H9 (cell line): ENCODE measurements around the gene ABR. TPM values are rescaled to one million over a fixed set of nuclear protein-coding genes. Genes with fewer than 3 reads are reported as not detected.

Experiments used
- DNase-seq: peaks from one replicate; pipeline ENCODE4 v3.0.0-alpha.2; 2017
- H2AFZ ChIP-seq: one replicate; pipeline ENCODE4 v1.6.1; 2013; ENCODE audit warnings: mild to moderate bottlenecking, low read length, control low read depth, moderate library complexity
- H2AK5ac ChIP-seq: 2 replicates; pipeline ENCODE4 v1.6.1; 2013; ENCODE audit warnings: low read length, control low read depth, mixed read lengths; ENCODE audit not compliant: insufficient read length
- H2BK120ac ChIP-seq: one replicate; pipeline ENCODE4 v1.6.1; 2013; ENCODE audit warnings: low read depth, mild to moderate bottlenecking, low read length, control low read depth, inconsistent platforms; ENCODE audit not compliant: poor library complexity, severe bottlenecking
- H2BK12ac ChIP-seq: 2 replicates; pipeline ENCODE4 v1.6.1; 2013; ENCODE audit warnings: low read length, control low read depth, mixed read lengths, low read depth; ENCODE audit not compliant: insufficient read length
- H2BK15ac ChIP-seq: 2 replicates; pipeline ENCODE4 v1.6.1; 2013; ENCODE audit warnings: low read depth, low read length, control low read depth
- H2BK20ac ChIP-seq: one replicate; pipeline ENCODE4 v1.6.1; 2013; ENCODE audit warnings: low read depth, mild to moderate bottlenecking, low read length, control low read depth, inconsistent platforms; ENCODE audit not compliant: poor library complexity, severe bottlenecking
- H2BK5ac ChIP-seq: 2 replicates; pipeline ENCODE4 v1.6.1; 2013; ENCODE audit warnings: low read length, control low read depth, mixed read lengths; ENCODE audit not compliant: insufficient read length
- H3K14ac ChIP-seq: 2 replicates; pipeline ENCODE4 v1.6.1; 2013; ENCODE audit warnings: low read length, control low read depth; ENCODE audit not compliant: insufficient read depth
- H3K18ac ChIP-seq: 2 replicates; pipeline ENCODE4 v1.6.1; 2013; ENCODE audit warnings: low read depth, mild to moderate bottlenecking, mixed read lengths, low read length, control low read depth; ENCODE audit not compliant: insufficient read length
- H3K23ac ChIP-seq: 2 replicates; pipeline ENCODE4 v1.6.1; 2013; ENCODE audit warnings: low read length, control low read depth, mixed read lengths, low read depth; ENCODE audit not compliant: insufficient read length
- H3K23me2 ChIP-seq: 2 replicates; pipeline ENCODE4 v1.6.1; 2013; ENCODE audit warnings: low read depth, mild to moderate bottlenecking, mixed read lengths, low read length, control low read depth; ENCODE audit not compliant: insufficient read length, poor library complexity, severe bottlenecking
- H3K27ac ChIP-seq: 2 replicates; pipeline ENCODE4 v1.5.1; 2013; ENCODE audit warnings: low read length, control low read depth, mixed read lengths, low read depth; ENCODE audit not compliant: insufficient read length
- H3K27me3 ChIP-seq: 2 replicates; pipeline ENCODE4 v1.6.1; 2013; ENCODE audit warnings: low read length, control low read depth, inconsistent platforms; ENCODE audit not compliant: insufficient read depth
- H3K4ac ChIP-seq: 2 replicates; pipeline ENCODE4 v1.6.1; 2013; ENCODE audit warnings: low read depth, mild to moderate bottlenecking, control low read depth, inconsistent platforms, low read length, moderate library complexity
- H3K4me1 ChIP-seq: 2 replicates; pipeline ENCODE4 v1.6.1; 2013; ENCODE audit warnings: low read length, control low read depth, inconsistent platforms; ENCODE audit not compliant: insufficient read depth
- H3K4me2 ChIP-seq: 2 replicates; pipeline ENCODE4 v1.6.1; 2013; ENCODE audit warnings: low read length, control low read depth, mixed read lengths; ENCODE audit not compliant: insufficient read length, insufficient read depth
- H3K56ac ChIP-seq: 2 replicates; pipeline ENCODE4 v1.6.1; 2013; ENCODE audit warnings: low read depth, mild to moderate bottlenecking, mixed read lengths, low read length, control low read depth; ENCODE audit not compliant: insufficient read length
- H3K79me1 ChIP-seq: 2 replicates; pipeline ENCODE4 v1.6.1; 2013; ENCODE audit warnings: low read depth, mild to moderate bottlenecking, moderate library complexity, low read length, control low read depth, inconsistent platforms; ENCODE audit not compliant: insufficient read depth, poor library complexity, severe bottlenecking
- H3K79me2 ChIP-seq: 2 replicates; pipeline ENCODE4 v1.6.1; 2013; ENCODE audit warnings: low read length, control low read depth, inconsistent platforms; ENCODE audit not compliant: insufficient read depth
- H3K9ac ChIP-seq: 2 replicates; pipeline ENCODE4 v1.6.1; 2013; ENCODE audit warnings: low read length, control low read depth, mixed read lengths; ENCODE audit not compliant: insufficient read length; ENCODE audit errors: extremely low read depth
- H3K9me3 ChIP-seq: one replicate; pipeline ENCODE4 v1.6.1; 2013; ENCODE audit warnings: low read depth, low read length, inconsistent platforms; ENCODE audit not compliant: control insufficient read depth
- H3T11ph ChIP-seq: one replicate; pipeline ENCODE4 v1.6.1; 2013; ENCODE audit warnings: mild to moderate bottlenecking, low read length, control low read depth, inconsistent platforms
- H4K20me1 ChIP-seq: one replicate; pipeline ENCODE4 v1.6.1; 2013; ENCODE audit not compliant: control insufficient read depth, insufficient read length, insufficient read depth
- H4K5ac ChIP-seq: 2 replicates; pipeline ENCODE4 v1.6.1; 2013; ENCODE audit warnings: low read depth, mild to moderate bottlenecking, mixed read lengths, low read length, control low read depth; ENCODE audit not compliant: insufficient read length
- H4K8ac ChIP-seq: replicated peaks from 2 replicates; pipeline ENCODE4 v1.6.1; 2013; ENCODE audit warnings: low read length, control low read depth, mixed read lengths, low read depth; ENCODE audit not compliant: insufficient read length
- H4K91ac ChIP-seq: 2 replicates; pipeline ENCODE4 v1.6.1; 2013; ENCODE audit warnings: low read depth, mild to moderate bottlenecking, moderate library complexity, mixed read lengths, low read length, control low read depth; ENCODE audit not compliant: insufficient read length
- H3K27ac Mint-ChIP-seq, 3 experiments: 2 replicates in 2 of 3; 3 replicates in 1 of 3; pipeline ENCODE4 v1.8.0; 2020 to 2021; ENCODE audit warnings: mixed read lengths in 3 of 3, mild to moderate bottlenecking in 1 of 3, moderate library complexity in 1 of 3
- H3K27me3 Mint-ChIP-seq: 2 replicates; pipeline ENCODE4 v1.8.0; 2021; ENCODE audit warnings: low read depth, mild to moderate bottlenecking, moderate library complexity, mixed read lengths
- H3K36me3 Mint-ChIP-seq, 3 experiments: 2 replicates in 2 of 3; 3 replicates in 1 of 3; pipeline ENCODE4 v1.8.0; 2020 to 2021; ENCODE audit warnings: low read depth in 3 of 3, mixed read lengths in 3 of 3; ENCODE audit not compliant: insufficient read depth in 1 of 3
- H3K4me1 Mint-ChIP-seq, 2 experiments: 2 replicates each; pipeline ENCODE4 v1.8.0; 2020; ENCODE audit warnings: mixed read lengths in 2 of 2
- H3K4me3 Mint-ChIP-seq, 2 experiments: 2 replicates in 1 of 2; 3 replicates in 1 of 2; pipeline ENCODE4 v1.8.0; 2020 to 2021; ENCODE audit warnings: mild to moderate bottlenecking in 2 of 2, mixed read lengths in 2 of 2, moderate library complexity in 1 of 2
- H3K9me3 Mint-ChIP-seq, 2 experiments: 2 replicates in 1 of 2; 3 replicates in 1 of 2; pipeline ENCODE4 v1.8.0; 2020; ENCODE audit warnings: mild to moderate bottlenecking in 2 of 2, mixed read lengths in 2 of 2, moderate library complexity in 1 of 2
- CTCF ChIP-seq: fragments of 200-600 bp; sonication (generic); conservative IDR thresholded peaks from 3 replicates; pipeline ENCODE4 v1.8.0; 2021; ENCODE audit warnings: antibody characterized with exemption, mild to moderate bottlenecking
- WGBS: extraction: QIAGEN DNeasy Blood & Tissue Kit; methylation state at CpG from one replicate; pipeline ENCODE4 v1.1.7; 2013; ENCODE audit warnings: missing lambda C conversion rate, low lambda C conversion rate, mixed read lengths; ENCODE audit not compliant: insufficient read length; ENCODE audit errors: extremely low coverage; 5-methylcytosine and 5-hydroxymethylcytosine counted together
- total RNA-seq: library from RNA; stranded (reverse); gene quantifications from 2 replicates; pipeline ENCODE4 v1.2.1, GENCODE V29; 2021

ABR gene
- total RNA-seq, 1 experiment from 2014 or later = 34.7 TPM

- Histone ChIP-seq H2AFZ (no peak overlapping the region), H3K4ac (no peak overlapping the region), H3K23me2 (no peaks in the 10 kb centered on the region), H3K27ac (no peak overlapping the region), H3K9me3 (no peaks in the 10 kb centered on the region), H4K91ac (no peak overlapping the region), H2BK20ac (no peak overlapping the region), H3K4me2 (no peak overlapping the region), H3K79me1 (no peaks in the 10 kb centered on the region), H3K18ac (no peak overlapping the region), H3T11ph (no peak overlapping the region), H3K9ac (no peak overlapping the region), H3K56ac (no peak overlapping the region), H2BK12ac (no peak overlapping the region), H2AK5ac (no peak overlapping the region), H3K4me1 (no peaks in the 10 kb centered on the region), H4K8ac (no peak overlapping the region), H3K23ac (no peak overlapping the region), H2BK5ac (no peak overlapping the region), H2BK15ac (no peak overlapping the region), H3K14ac (no peak overlapping the region), H3K27me3 (no peaks in the 10 kb centered on the region), H2BK120ac (no peak overlapping the region), H4K5ac (no peak overlapping the region), H4K20me1 (peaks cover 6% of the 10 kb centered on the region), H3K79me2 (no peaks in the 10 kb centered on the region)
- H3K4me3 Mint-ChIP-seq = no peak overlapping the region
- no peak for TF ChIP-seq CTCF
- peaks cover 13 to 22% of the 10 kb centered on the region in 2 experiments for H3K4me1 Mint-ChIP-seq
- H3K36me3 Mint-ChIP-seq = peaks cover 0 to 12% (median 0%) of the 10 kb centered on the region in 3 experiments; a peak in 3 of 7 replicates
- H3K27ac Mint-ChIP-seq = no peak overlapping the region
- no peak for DNase-seq
- no peaks in the 10 kb centered on the region for H3K27me3 Mint-ChIP-seq
- WGBS = no CpG with 5 or more reads among the region's 13 CpGs
- peaks cover 0 to 6% of the 10 kb centered on the region in 2 experiments; a peak in 2 of 5 replicates for H3K9me3 Mint-ChIP-seq
Measured at GRCh38 chr17:1149869-1150268, 29.9 kb downstream of the ABR start.
